ENCODE data around the gene MTX1.

- TF ChIP-seq POLR2A (IDR thresholded peaks at IDR 0.05): no peak
- TF ChIP-seq, protein P1, sequence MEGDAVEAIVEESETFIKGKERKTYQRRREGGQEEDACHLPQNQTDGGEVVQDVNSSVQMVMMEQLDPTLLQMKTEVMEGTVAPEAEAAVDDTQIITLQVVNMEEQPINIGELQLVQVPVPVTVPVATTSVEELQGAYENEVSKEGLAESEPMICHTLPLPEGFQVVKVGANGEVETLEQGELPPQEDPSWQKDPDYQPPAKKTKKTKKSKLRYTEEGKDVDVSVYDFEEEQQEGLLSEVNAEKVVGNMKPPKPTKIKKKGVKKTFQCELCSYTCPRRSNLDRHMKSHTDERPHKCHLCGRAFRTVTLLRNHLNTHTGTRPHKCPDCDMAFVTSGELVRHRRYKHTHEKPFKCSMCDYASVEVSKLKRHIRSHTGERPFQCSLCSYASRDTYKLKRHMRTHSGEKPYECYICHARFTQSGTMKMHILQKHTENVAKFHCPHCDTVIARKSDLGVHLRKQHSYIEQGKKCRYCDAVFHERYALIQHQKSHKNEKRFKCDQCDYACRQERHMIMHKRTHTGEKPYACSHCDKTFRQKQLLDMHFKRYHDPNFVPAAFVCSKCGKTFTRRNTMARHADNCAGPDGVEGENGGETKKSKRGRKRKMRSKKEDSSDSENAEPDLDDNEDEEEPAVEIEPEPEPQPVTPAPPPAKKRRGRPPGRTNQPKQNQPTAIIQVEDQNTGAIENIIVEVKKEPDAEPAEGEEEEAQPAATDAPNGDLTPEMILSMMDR (IDR thresholded peaks at IDR 0.05): no peak
These were observed 54.6 kb downstream of the MTX1 start for GRCh38 chr1:155263067-155263466.

All from ovary (tissue), 3 donors.